Measurements from ENCODE around the gene NDUFC2.
"Not testable (repeated sequence)": the region's sequence is repeated elsewhere in the genome, so short reads cannot be mapped to it uniquely, and the experiment has no call there.

DNA sequence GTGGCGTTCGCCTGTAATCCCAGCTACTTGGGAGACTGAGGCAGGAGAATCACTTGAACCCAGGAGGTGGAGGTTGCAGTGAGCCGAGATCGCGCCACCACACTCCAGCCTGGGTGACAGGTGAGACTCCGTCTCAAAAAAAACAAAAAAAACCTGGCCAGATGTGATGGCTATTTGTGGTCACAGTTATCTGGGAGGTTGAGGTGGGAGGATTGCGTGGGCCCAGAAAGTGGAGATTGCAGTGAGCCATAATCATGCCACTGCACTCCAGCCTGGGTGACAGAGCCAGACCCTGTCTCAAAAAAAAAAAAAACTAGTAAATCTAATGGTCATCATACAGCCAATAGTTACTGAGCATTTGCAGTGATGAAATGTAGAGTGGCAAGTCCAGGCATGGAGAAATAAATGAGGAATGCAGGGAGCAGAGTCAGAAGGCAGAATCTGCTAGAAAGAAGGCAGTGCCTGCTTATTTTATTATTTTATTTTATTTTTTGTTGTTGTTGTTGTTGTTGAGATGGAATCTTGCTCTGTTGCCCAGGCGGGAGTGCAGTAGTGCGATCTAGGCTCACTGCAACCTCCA, 19.8 kb downstream of the NDUFC2 start:
- TF ChIP-seq CTCF (conservative IDR thresholded peaks at IDR 0.05; ENCODE audit: low read depth, low read length); EZH2 (IDR thresholded peaks at IDR 0.05; ENCODE audit: borderline replicate concordance, low read depth, low read length, poor library complexity, severe bottlenecking): not testable (repeated sequence)

Data from A673 (cell line).